NCI-H2107 (cell line): Measurements from ENCODE around the gene KIRREL3.

Experiments used
- DNase-seq: peaks from one replicate; lab custom pipeline; 2025; lab: John Stamatoyannopoulos, UW

Gene KIRREL3

GRCh38 chr11:126710804-126711399, 289.7 kb downstream of the KIRREL3 start:
- no peak for DNase-seq

GRCh38 chr11:126707498-126707897, 293.1 kb downstream of the KIRREL3 start:
- no peak for DNase-seq

GRCh38 chr11:126704096-126704495, 296.5 kb downstream of the KIRREL3 start:
- no peak for DNase-seq

- DNase-seq = no peak
These were observed 296.9 kb downstream of the KIRREL3 start for GRCh38 chr11:126703662-126704061.

- DNase-seq = no peak
These were observed 297.6 kb downstream of the KIRREL3 start for GRCh38 chr11:126702987-126703386.

GRCh38 chr11:126702165-126702720, 298.3 kb downstream of the KIRREL3 start:
- no peak for DNase-seq

GRCh38 chr11:126701520-126701897, 299.1 kb downstream of the KIRREL3 start:
- no peak for DNase-seq

GRCh38 chr11:126700768-126701519, 299.6 kb downstream of the KIRREL3 start:
- DNase-seq = no peak

- no peak for DNase-seq
These were observed 302.0 kb downstream of the KIRREL3 start for GRCh38 chr11:126698576-126698975.

GRCh38 chr11:126697936-126698335, 302.6 kb downstream of the KIRREL3 start:
- DNase-seq = no peak

- DNase-seq = no peak
These were observed 303.6 kb downstream of the KIRREL3 start for GRCh38 chr11:126696982-126697381.

GRCh38 chr11:126695293-126695692, 305.3 kb downstream of the KIRREL3 start:
- DNase-seq = no peak

GRCh38 chr11:126694065-126694625, 306.4 kb downstream of the KIRREL3 start:
- no peak for DNase-seq

- DNase-seq = no peak
These were observed 313.1 kb downstream of the KIRREL3 start for GRCh38 chr11:126687477-126687876.

- DNase-seq = no peak
These were observed 313.6 kb downstream of the KIRREL3 start for GRCh38 chr11:126686938-126687337.

GRCh38 chr11:126683766-126684728, 316.5 kb downstream of the KIRREL3 start:
- no peak for DNase-seq

- DNase-seq = no peak
These were observed 318.0 kb downstream of the KIRREL3 start for GRCh38 chr11:126682590-126682989.

GRCh38 chr11:126680700-126681099, 319.9 kb downstream of the KIRREL3 start:
- DNase-seq = no peak

GRCh38 chr11:126680131-126680530, 320.4 kb downstream of the KIRREL3 start:
- no peak for DNase-seq

GRCh38 chr11:126679033-126679432, 321.5 kb downstream of the KIRREL3 start:
- no peak for DNase-seq

GRCh38 chr11:126676536-126676935, 324.0 kb downstream of the KIRREL3 start:
- no peak for DNase-seq

- no peak for DNase-seq
These were observed 327.3 kb downstream of the KIRREL3 start for GRCh38 chr11:126673319-126673718.
